GM23338 (cell line): ENCODE data around the gene SLC17A5. TPM values are rescaled to one million over a fixed set of nuclear protein-coding genes. Genes with fewer than 3 reads are reported as not detected.

Experiments
- ATAC-seq: fragments of 200-7000 bp; cut with Tn5 transposase; 3 replicates; pipeline ENCODE4 v1.9.1; 2020
- DNase-seq: peaks from one replicate; pipeline ENCODE4 v3.0.0-alpha.2; 2015; ENCODE audit warnings: low spot score
- H2AFZ ChIP-seq: fragments of 200-600 bp; sonication (generic); 2 replicates; pipeline ENCODE4 v1.8.0; 2016; ENCODE audit warnings: antibody characterized with exemption, mild to moderate bottlenecking, moderate library complexity
- H3F3A ChIP-seq: fragments of 200-600 bp; sonication (generic); replicated peaks from 2 replicates; pipeline ENCODE4 v1.8.0; 2017; ENCODE audit warnings: antibody characterized with exemption, mixed run types, low read depth
- H3K27ac ChIP-seq: fragments of 200-600 bp; sonication (generic); 2 replicates; pipeline ENCODE4 v1.6.1; 2016; ENCODE audit warnings: low read depth
- H3K27me3 ChIP-seq: fragments of 200-600 bp; sonication (generic); 2 replicates; pipeline ENCODE4 v1.8.0; 2016; ENCODE audit warnings: mild to moderate bottlenecking, mixed run types, moderate library complexity; ENCODE audit not compliant: insufficient read depth
- H3K36me3 ChIP-seq: fragments of 200-600 bp; sonication (generic); 2 replicates; pipeline ENCODE4 v1.8.0; 2016; ENCODE audit warnings: mild to moderate bottlenecking; ENCODE audit not compliant: insufficient read depth
- H3K4me1 ChIP-seq: fragments of 200-600 bp; sonication (generic); 2 replicates; pipeline ENCODE4 v1.8.0; 2016; ENCODE audit warnings: mild to moderate bottlenecking, moderate library complexity; ENCODE audit not compliant: insufficient read depth
- H3K4me2 ChIP-seq: fragments of 200-600 bp; sonication (generic); 2 replicates; pipeline ENCODE4 v1.7.1; 2017; ENCODE audit warnings: mixed run types
- H3K4me3 ChIP-seq: fragments of 200-600 bp; sonication (generic); 2 replicates; pipeline ENCODE4 v1.6.1; 2016; ENCODE audit warnings: mixed run types
- H3K79me2 ChIP-seq: fragments of 200-600 bp; sonication (generic); replicated peaks from 2 replicates; pipeline ENCODE4 v1.8.0; 2017; ENCODE audit warnings: mild to moderate bottlenecking; ENCODE audit not compliant: insufficient read depth
- H3K9me2 ChIP-seq: fragments of 200-600 bp; sonication (generic); 2 replicates; pipeline ENCODE4 v1.8.0; 2017; ENCODE audit not compliant: insufficient read depth
- H4K20me1 ChIP-seq: fragments of 200-600 bp; sonication (generic); replicated peaks from 2 replicates; pipeline ENCODE4 v1.8.0; 2017; ENCODE audit warnings: mild to moderate bottlenecking; ENCODE audit not compliant: insufficient read depth
- H3K27ac Mint-ChIP-seq: 2 replicates; pipeline ENCODE4 v1.8.0; 2020; ENCODE audit warnings: inconsistent platforms, mild to moderate bottlenecking, moderate library complexity, mixed read lengths
- H3K27me3 Mint-ChIP-seq: 3 replicates; pipeline ENCODE4 v1.8.0; 2022; ENCODE audit warnings: low read depth, mild to moderate bottlenecking, moderate library complexity, mixed read lengths, inconsistent platforms; ENCODE audit not compliant: insufficient read depth, poor library complexity
- H3K36me3 Mint-ChIP-seq: 3 replicates; pipeline ENCODE4 v1.8.0; 2021; ENCODE audit warnings: low read depth, mild to moderate bottlenecking, inconsistent platforms, moderate library complexity, mixed read lengths
- H3K4me1 Mint-ChIP-seq: 3 replicates; pipeline ENCODE4 v1.8.0; 2020; ENCODE audit warnings: mild to moderate bottlenecking, inconsistent platforms, mixed read lengths
- H3K4me3 Mint-ChIP-seq: 3 replicates; pipeline ENCODE4 v1.8.0; 2021; ENCODE audit warnings: moderate library complexity, mild to moderate bottlenecking, inconsistent platforms, mixed read lengths
- H3K9me3 Mint-ChIP-seq: 3 replicates; pipeline ENCODE4 v1.8.0; 2020; ENCODE audit warnings: moderate library complexity, mild to moderate bottlenecking, inconsistent platforms, mixed read lengths
- CREB1 ChIP-seq: fragments of 250-450 bp; sonication (Bioruptor Pico); IDR thresholded peaks from 2 replicates; pipeline ENCODE4 v1.5.0; 2020; ENCODE audit warnings: low read depth, mild to moderate bottlenecking, moderate library complexity
- CTCF ChIP-seq, 2 experiments: fragments of 200-600 bp in 1 of 2; sonication (generic) in 1 of 2; conservative IDR thresholded peaks; 2 replicates each; pipeline versions ENCODE4 v1.5.1 to v1.6.1; 2016 to 2017; ENCODE audit warnings: antibody characterized with exemption in 2 of 2, low read depth in 2 of 2, mild to moderate bottlenecking in 2 of 2, moderate library complexity in 1 of 2
- EZH2 ChIP-seq: fragments of 200-600 bp; sonication (generic); IDR thresholded peaks from one replicate; pipeline ENCODE4 v1.8.0; 2017; ENCODE audit warnings: antibody characterized with exemption, mild to moderate bottlenecking, low read depth; ENCODE audit not compliant: unreplicated experiment
- EZH2phosphoT487 ChIP-seq: fragments of 200-600 bp; sonication (generic); IDR thresholded peaks from one replicate; pipeline ENCODE4 v1.8.1; 2018; ENCODE audit warnings: antibody characterized with exemption; ENCODE audit not compliant: unreplicated experiment
- JUNB ChIP-seq: IDR thresholded peaks from one replicate; pipeline ENCODE4 v1.6.1; 2016; ENCODE audit warnings: antibody characterized with exemption; ENCODE audit not compliant: unreplicated experiment
- REST ChIP-seq: IDR thresholded peaks from one replicate; pipeline ENCODE4 v1.6.1; 2018; ENCODE audit warnings: antibody characterized with exemption; ENCODE audit not compliant: unreplicated experiment
- STAT1 ChIP-seq: IDR thresholded peaks from one replicate; pipeline ENCODE4 v1.6.1; 2016; ENCODE audit warnings: antibody characterized with exemption; ENCODE audit not compliant: unreplicated experiment
- ZNF114 ChIP-seq: fragments of 250-450 bp; sonication (Bioruptor Pico); IDR thresholded peaks from 2 replicates; pipeline ENCODE4 v1.5.0; 2020; ENCODE audit warnings: mild to moderate bottlenecking, moderate library complexity
- polyA plus RNA-seq: library from polyadenylated mRNA; unstranded; fragments of >200 nt; fragmentation: Nextera tagmentation; extraction: Ambion mirVana; gene quantifications from 2 replicates; pipeline ENCODE4 v1.2.1, GENCODE V29; 2016
- total RNA-seq: library from RNA; depleted of rRNA; stranded (reverse); fragments of >200 nt; shearing (Covaris generic); gene quantifications from 2 replicates; pipeline ENCODE4 v1.2.3, GENCODE V29; 2014

Gene SLC17A5
- total and polyA plus RNA-seq, 2 experiments from 2014 or later: 9.2 to 17.7 TPM

GRCh38 chr6:73610444-73611275, 43.1 kb downstream of the SLC17A5 start:
- no peak overlapping the region for H3K4me2 ChIP-seq
- peaks cover 4% of the 10 kb centered on the region; the same call in 1 of the 2 replicates for H3K4me1 ChIP-seq
- no peak overlapping the region for H2AFZ ChIP-seq
- H4K20me1 ChIP-seq: no peaks in the 10 kb centered on the region
- peaks cover 4% of the 10 kb centered on the region; the same call in 2 of the 3 replicates for H3K4me1 Mint-ChIP-seq
- H3K36me3 ChIP-seq: peaks cover 7% of the 10 kb centered on the region; the same call in 1 of the 2 replicates
- no peak for TF ChIP-seq EZH2phosphoT487
- peak in 1 of 2 experiments; percentile 78; a peak in 3 of 4 replicates for TF ChIP-seq CTCF (conservative IDR thresholded peaks at IDR 0.05; ENCODE audit: low read depth in 2 of 2)
- TF ChIP-seq CREB1 (CRISPR knock-in tag): no peak
- H3K9me2 ChIP-seq: no peaks in the 10 kb centered on the region
- ATAC-seq (no peak), DNase-seq (peak; percentile 60)
- H3F3A ChIP-seq: no peaks in the 10 kb centered on the region
- no peaks in the 10 kb centered on the region for H3K9me3 Mint-ChIP-seq
- no peak overlapping the region for H3K4me3 ChIP-seq
- no peak overlapping the region for H3K27ac ChIP-seq
- H3K79me2 ChIP-seq: no peaks in the 10 kb centered on the region
- peaks cover 22% of the 10 kb centered on the region; the same call in 2 of the 3 replicates for H3K36me3 Mint-ChIP-seq
- H3K27me3 Mint-ChIP-seq: no peaks in the 10 kb centered on the region
- H3K27me3 ChIP-seq: no peaks in the 10 kb centered on the region
- no peak overlapping the region for H3K4me3 Mint-ChIP-seq
- H3K27ac Mint-ChIP-seq: 0 out of 2 replicates have a peak overlapping the region, but pooled peaks have one; percentile 47

- Histone ChIP-seq H3K79me2 (no peaks in the 10 kb centered on the region), H3F3A (no peaks in the 10 kb centered on the region), H3K27ac (no peak overlapping the region; the same call in 1 of the 2 replicates), H4K20me1 (no peaks in the 10 kb centered on the region), H3K4me2 (no peak overlapping the region), H3K36me3 (peaks cover 11% of the 10 kb centered on the region), H3K9me2 (no peaks in the 10 kb centered on the region), H3K4me3 (no peak overlapping the region), H3K4me1 (peaks cover 4% of the 10 kb centered on the region; the same call in 1 of the 2 replicates), H2AFZ (no peak overlapping the region), H3K27me3 (no peaks in the 10 kb centered on the region)
- no peak for ATAC-seq
- Mint-ChIP-seq H3K4me3 (no peak overlapping the region), H3K36me3 (peaks cover 17% of the 10 kb centered on the region; the same call in 2 of the 3 replicates), H3K27ac (peak overlapping the region; percentile 68; the same call in 1 of the 2 replicates), H3K9me3 (no peaks in the 10 kb centered on the region), H3K27me3 (no peaks in the 10 kb centered on the region), H3K4me1 (peaks cover 4% of the 10 kb centered on the region; the same call in 2 of the 3 replicates)
- no peak for DNase-seq
- no peak for TF ChIP-seq CREB1 (CRISPR knock-in tag)
- no peak for TF ChIP-seq ZNF114 (CRISPR knock-in tag)
- no peak for TF ChIP-seq EZH2
- TF ChIP-seq REST: no peak
- TF ChIP-seq JUNB: no peak
- no peak for TF ChIP-seq STAT1
- no peak for TF ChIP-seq EZH2phosphoT487
These were observed 45.0 kb downstream of the SLC17A5 start for GRCh38 chr6:73608761-73609160.
